T-helper 1 cell treated with Interleukin-12 subunit alpha and Interleukin-12 subunit beta and Interleukin-4 antibody, amounts not matched to agents 30 μg/mL and 1 μg/mL, for 36 hours (primary cell): Measurements from ENCODE around the gene FBXO31.
"Not testable (repeated sequence)": the region's sequence is repeated elsewhere in the genome, so short reads cannot be mapped to it uniquely, and the experiment has no call there.

Experiments
- H3K27ac Mint-ChIP-seq: one replicate; pipeline ENCODE4 v1.8.0; 2021; ENCODE audit warnings: mild to moderate bottlenecking, mixed read lengths
- H3K27me3 Mint-ChIP-seq: one replicate; pipeline ENCODE4 v1.8.0; 2021; ENCODE audit warnings: low read depth, mixed read lengths
- H3K36me3 Mint-ChIP-seq: one replicate; pipeline ENCODE4 v1.8.0; 2021; ENCODE audit warnings: low read depth, mixed read lengths
- H3K4me1 Mint-ChIP-seq: one replicate; pipeline ENCODE4 v1.8.0; 2021; ENCODE audit warnings: low read depth, mixed read lengths
- H3K4me3 Mint-ChIP-seq: one replicate; pipeline ENCODE4 v1.8.0; 2021; ENCODE audit warnings: mild to moderate bottlenecking, moderate library complexity, mixed read lengths
- H3K9me3 Mint-ChIP-seq: one replicate; pipeline ENCODE4 v1.8.0; 2021; ENCODE audit warnings: mixed read lengths

The FBXO31 gene

GRCh38 chr16:87366930-87367329 is 16.6 kb downstream of the FBXO31 start:
- Mint-ChIP-seq H3K4me1 (peaks cover 20% of the 10 kb centered on the region), H3K36me3 (no peaks in the 10 kb centered on the region), H3K27me3 (no peaks in the 10 kb centered on the region), H3K9me3 (no peaks in the 10 kb centered on the region), H3K4me3 (no peak overlapping the region), H3K27ac (no peak overlapping the region)

- no peak overlapping the region for H3K4me3 Mint-ChIP-seq
- H3K4me1 Mint-ChIP-seq = peaks cover 16% of the 10 kb centered on the region
- H3K9me3 Mint-ChIP-seq = no peaks in the 10 kb centered on the region
- no peak overlapping the region for H3K27ac Mint-ChIP-seq
- no peaks in the 10 kb centered on the region for H3K27me3 Mint-ChIP-seq
- H3K36me3 Mint-ChIP-seq = no peaks in the 10 kb centered on the region
Observed at GRCh38 chr16:87366288-87366687, 17.3 kb downstream of the FBXO31 start.

GRCh38 chr16:87365021-87365713 is 18.4 kb downstream of the FBXO31 start:
- no peak overlapping the region for H3K27ac Mint-ChIP-seq
- no peaks in the 10 kb centered on the region for H3K27me3 Mint-ChIP-seq
- peaks cover 14% of the 10 kb centered on the region for H3K4me1 Mint-ChIP-seq
- no peaks in the 10 kb centered on the region for H3K9me3 Mint-ChIP-seq
- peaks cover 1% of the 10 kb centered on the region for H3K36me3 Mint-ChIP-seq
- no peak overlapping the region for H3K4me3 Mint-ChIP-seq

- Mint-ChIP-seq H3K27me3 (no peaks in the 10 kb centered on the region), H3K9me3 (no peaks in the 10 kb centered on the region), H3K4me1 (peaks cover 19% of the 10 kb centered on the region), H3K4me3 (peak overlapping the region; percentile 42), H3K36me3 (peaks cover 8% of the 10 kb centered on the region), H3K27ac (peak overlapping the region; percentile 74)
Observed at GRCh38 chr16:87363771-87364455, 19.7 kb downstream of the FBXO31 start.

GRCh38 chr16:87362828-87363559 is 20.6 kb downstream of the FBXO31 start:
- not testable (repeated sequence) for H3K4me3 Mint-ChIP-seq, H3K9me3 Mint-ChIP-seq, H3K27ac Mint-ChIP-seq, H3K27me3 Mint-ChIP-seq
- peaks cover 11% of the 10 kb centered on the region for H3K36me3 Mint-ChIP-seq
- peaks cover 17% of the 10 kb centered on the region for H3K4me1 Mint-ChIP-seq

GRCh38 chr16:87361916-87362619 is 21.5 kb downstream of the FBXO31 start:
- Mint-ChIP-seq H3K9me3 (no peaks in the 10 kb centered on the region), H3K27ac (no peak overlapping the region), H3K36me3 (peaks cover 12% of the 10 kb centered on the region), H3K4me1 (peaks cover 17% of the 10 kb centered on the region), H3K4me3 (no peak overlapping the region), H3K27me3 (no peaks in the 10 kb centered on the region)

- peak overlapping the region; percentile 31 for H3K27ac Mint-ChIP-seq
- H3K4me1 Mint-ChIP-seq = peaks cover 17% of the 10 kb centered on the region
- peaks cover 12% of the 10 kb centered on the region for H3K36me3 Mint-ChIP-seq
- no peaks in the 10 kb centered on the region for H3K9me3 Mint-ChIP-seq
- no peak overlapping the region for H3K4me3 Mint-ChIP-seq
- no peaks in the 10 kb centered on the region for H3K27me3 Mint-ChIP-seq
Observed at GRCh38 chr16:87360862-87361610, 22.5 kb downstream of the FBXO31 start.

- H3K36me3 Mint-ChIP-seq = peaks cover 12% of the 10 kb centered on the region
- H3K27ac Mint-ChIP-seq = no peak overlapping the region
- H3K4me1 Mint-ChIP-seq = peaks cover 7% of the 10 kb centered on the region
- no peak overlapping the region for H3K4me3 Mint-ChIP-seq
- no peaks in the 10 kb centered on the region for H3K27me3 Mint-ChIP-seq
- H3K9me3 Mint-ChIP-seq = no peaks in the 10 kb centered on the region
Observed at GRCh38 chr16:87359121-87359520, 24.5 kb downstream of the FBXO31 start.

GRCh38 chr16:87358696-87359095 is 24.9 kb downstream of the FBXO31 start:
- Mint-ChIP-seq H3K9me3 (no peaks in the 10 kb centered on the region), H3K36me3 (peaks cover 12% of the 10 kb centered on the region), H3K27ac (no peak overlapping the region), H3K4me1 (peaks cover 7% of the 10 kb centered on the region), H3K4me3 (no peak overlapping the region), H3K27me3 (no peaks in the 10 kb centered on the region)

- peaks cover 12% of the 10 kb centered on the region for H3K36me3 Mint-ChIP-seq
- H3K4me1 Mint-ChIP-seq = peaks cover 5% of the 10 kb centered on the region
- no peak overlapping the region for H3K27ac Mint-ChIP-seq
- H3K4me3 Mint-ChIP-seq = no peak overlapping the region
- no peaks in the 10 kb centered on the region for H3K9me3 Mint-ChIP-seq
- no peaks in the 10 kb centered on the region for H3K27me3 Mint-ChIP-seq
Observed at GRCh38 chr16:87358250-87358649, 25.3 kb downstream of the FBXO31 start.

GRCh38 chr16:87356491-87356853 is 27.1 kb downstream of the FBXO31 start:
- no peaks in the 10 kb centered on the region for H3K9me3 Mint-ChIP-seq
- no peaks in the 10 kb centered on the region for H3K27me3 Mint-ChIP-seq
- peaks cover 5% of the 10 kb centered on the region for H3K4me1 Mint-ChIP-seq
- no peak overlapping the region for H3K4me3 Mint-ChIP-seq
- no peak overlapping the region for H3K27ac Mint-ChIP-seq
- peaks cover 12% of the 10 kb centered on the region for H3K36me3 Mint-ChIP-seq

GRCh38 chr16:87353613-87354012 is 30.0 kb downstream of the FBXO31 start:
- peaks cover 4% of the 10 kb centered on the region for H3K36me3 Mint-ChIP-seq

GRCh38 chr16:87352818-87353217 is 30.8 kb downstream of the FBXO31 start:
- no peaks in the 10 kb centered on the region for H3K27me3 Mint-ChIP-seq
- no peak overlapping the region for H3K27ac Mint-ChIP-seq
- H3K36me3 Mint-ChIP-seq = peaks cover 2% of the 10 kb centered on the region
- no peak overlapping the region for H3K4me3 Mint-ChIP-seq
- H3K4me1 Mint-ChIP-seq = no peaks in the 10 kb centered on the region
- no peaks in the 10 kb centered on the region for H3K9me3 Mint-ChIP-seq

More at GRCh38 chr16:87353613-87354012, 30.0 kb downstream of the FBXO31 start:
- H3K4me1 Mint-ChIP-seq = no peaks in the 10 kb centered on the region
- no peaks in the 10 kb centered on the region for H3K9me3 Mint-ChIP-seq
- H3K4me3 Mint-ChIP-seq = no peak overlapping the region
- H3K27me3 Mint-ChIP-seq = no peaks in the 10 kb centered on the region
- no peak overlapping the region for H3K27ac Mint-ChIP-seq

- Mint-ChIP-seq H3K9me3 (no peaks in the 10 kb centered on the region), H3K4me3 (no peak overlapping the region), H3K36me3 (peaks cover 3% of the 10 kb centered on the region), H3K27me3 (no peaks in the 10 kb centered on the region), H3K27ac (no peak overlapping the region), H3K4me1 (no peaks in the 10 kb centered on the region)
Observed at GRCh38 chr16:87351320-87351698, 32.3 kb downstream of the FBXO31 start.
